ENCODE measurements around the gene CCDC107.

GRCh38 chr9:35658968-35659220, 802 bp downstream of the CCDC107 start:
- TF ChIP-seq CTCF (IDR thresholded peaks at IDR 0.05) (no peak), EP300 (IDR thresholded peaks at IDR 0.05) (no peak), POLR2A (IDR thresholded peaks at IDR 0.05) (no peak)

Data from ovary (tissue), 3 donors.